GM19452 (cell line): ENCODE results near the gene SEMA3F.

Experiments
- ATAC-seq: cut with Tn5 transposase; IDR thresholded peaks from one replicate; pipeline ENCODE4 v1.9.1; 2021; ENCODE audit not compliant: unreplicated experiment

SEMA3F gene

GRCh38 chr3:50154840-50155490 is at the start of gene SEMA3F:
SEMA3F (plus strand) TSS chr3:50155324; CDS start chr3:50159623, 4,299 bp downstream.
- ATAC-seq = peak; percentile 68

- no peak for ATAC-seq
Measured at GRCh38 chr3:50111757-50112156, 43.4 kb upstream of the SEMA3F start.

DNA sequence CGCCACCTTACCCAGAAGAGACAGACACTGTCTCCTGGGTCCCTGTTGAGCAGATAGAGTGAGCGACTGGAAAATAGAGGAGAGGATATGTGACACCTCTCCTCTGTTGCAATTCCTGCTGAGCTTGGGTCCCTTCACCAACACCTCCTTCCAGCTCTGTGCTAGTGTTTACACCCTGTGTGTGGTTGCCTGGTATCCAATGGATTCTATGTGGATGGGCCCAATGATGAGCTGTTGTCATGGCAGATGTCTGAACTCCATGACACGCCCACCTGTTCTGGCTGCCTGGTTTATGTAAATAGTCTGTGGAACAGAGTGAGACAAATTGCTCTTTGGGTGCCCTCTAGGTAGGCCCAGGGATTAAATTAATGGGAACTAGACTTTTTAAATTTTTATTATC is 42.7 kb upstream of the SEMA3F start:
- no peak for ATAC-seq

GRCh38 chr3:50117120-50117519 is 38.0 kb upstream of the SEMA3F start:
- no peak for ATAC-seq

GRCh38 chr3:50118237-50118636 is 36.9 kb upstream of the SEMA3F start:
- no peak for ATAC-seq

DNA sequence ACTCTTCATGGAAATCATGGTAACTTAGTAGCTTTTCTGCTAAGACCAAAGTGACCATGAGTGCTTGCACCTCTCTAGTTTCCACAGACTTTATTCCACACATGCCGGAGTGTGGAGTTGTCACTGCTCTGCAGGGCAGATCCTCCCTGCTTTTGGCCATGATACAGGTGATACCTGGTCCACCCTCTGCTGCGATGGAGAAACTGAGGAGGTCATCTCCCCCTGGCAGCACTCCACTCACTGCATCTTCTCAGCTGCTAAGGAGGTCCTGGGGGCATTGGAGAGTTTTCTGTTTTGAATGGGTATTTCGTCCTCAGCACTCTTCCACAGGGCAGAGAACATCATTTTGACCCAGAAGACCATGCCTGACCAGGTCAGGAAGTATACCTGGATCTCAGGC is 35.3 kb upstream of the SEMA3F start:
- no peak for ATAC-seq

GRCh38 chr3:50120364-50121071 is 34.6 kb upstream of the SEMA3F start:
- ATAC-seq = no peak

GRCh38 chr3:50121072-50122032 is 33.8 kb upstream of the SEMA3F start:
- ATAC-seq = no peak

DNA sequence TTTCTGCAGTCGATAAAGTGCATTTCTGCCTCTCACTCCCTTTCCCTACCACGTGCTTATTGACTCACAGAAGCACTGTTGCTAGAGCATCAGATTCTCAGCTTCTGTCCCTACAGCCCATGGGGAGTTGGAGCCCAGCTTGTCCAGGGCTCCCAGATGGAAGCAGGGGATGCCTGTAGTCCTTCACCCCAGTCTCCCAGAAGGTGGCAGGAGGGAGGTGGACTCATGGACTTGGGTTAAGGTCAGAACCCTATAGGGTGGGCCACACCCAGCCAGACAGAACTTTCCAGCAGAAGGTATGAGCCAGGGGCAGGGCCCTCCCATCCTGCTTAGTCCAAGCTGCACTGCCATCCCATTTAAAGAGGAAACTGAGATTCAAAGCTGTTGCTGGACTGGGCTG is 33.1 kb upstream of the SEMA3F start:
- no peak for ATAC-seq

- no peak for ATAC-seq
Measured at GRCh38 chr3:50122661-50123391, 32.3 kb upstream of the SEMA3F start.

DNA sequence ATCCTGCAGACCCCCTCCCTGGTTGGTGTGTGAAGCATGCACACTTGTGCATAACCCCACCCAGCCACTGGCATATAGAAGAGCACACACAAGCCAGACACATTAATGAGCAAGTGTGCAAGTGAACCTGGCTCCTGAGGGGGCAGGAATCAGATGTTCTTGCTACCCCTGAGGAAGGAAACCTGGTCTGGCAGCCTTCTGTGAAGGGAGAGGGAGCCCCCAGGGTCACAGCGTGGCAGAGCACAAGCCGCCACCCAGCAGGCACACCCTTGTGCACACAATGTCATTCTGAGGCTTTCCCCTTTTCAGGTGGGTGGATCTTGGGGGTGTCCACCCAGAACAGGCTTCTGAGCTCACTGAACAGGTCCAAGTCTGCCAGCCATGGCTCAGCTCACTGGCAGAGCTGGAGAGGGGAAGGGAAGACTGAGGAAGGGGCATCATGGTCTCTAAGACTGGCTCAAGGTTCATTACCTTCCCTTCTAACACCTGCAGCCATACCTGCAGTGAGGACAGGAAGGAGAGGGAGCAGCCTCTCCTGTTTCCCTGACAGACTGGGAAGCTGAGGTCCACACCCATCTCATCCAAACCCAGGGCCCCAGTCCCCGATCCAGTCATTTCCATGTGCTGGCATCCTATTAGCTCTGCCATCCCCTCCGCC is 31.6 kb upstream of the SEMA3F start:
- no peak for ATAC-seq

DNA sequence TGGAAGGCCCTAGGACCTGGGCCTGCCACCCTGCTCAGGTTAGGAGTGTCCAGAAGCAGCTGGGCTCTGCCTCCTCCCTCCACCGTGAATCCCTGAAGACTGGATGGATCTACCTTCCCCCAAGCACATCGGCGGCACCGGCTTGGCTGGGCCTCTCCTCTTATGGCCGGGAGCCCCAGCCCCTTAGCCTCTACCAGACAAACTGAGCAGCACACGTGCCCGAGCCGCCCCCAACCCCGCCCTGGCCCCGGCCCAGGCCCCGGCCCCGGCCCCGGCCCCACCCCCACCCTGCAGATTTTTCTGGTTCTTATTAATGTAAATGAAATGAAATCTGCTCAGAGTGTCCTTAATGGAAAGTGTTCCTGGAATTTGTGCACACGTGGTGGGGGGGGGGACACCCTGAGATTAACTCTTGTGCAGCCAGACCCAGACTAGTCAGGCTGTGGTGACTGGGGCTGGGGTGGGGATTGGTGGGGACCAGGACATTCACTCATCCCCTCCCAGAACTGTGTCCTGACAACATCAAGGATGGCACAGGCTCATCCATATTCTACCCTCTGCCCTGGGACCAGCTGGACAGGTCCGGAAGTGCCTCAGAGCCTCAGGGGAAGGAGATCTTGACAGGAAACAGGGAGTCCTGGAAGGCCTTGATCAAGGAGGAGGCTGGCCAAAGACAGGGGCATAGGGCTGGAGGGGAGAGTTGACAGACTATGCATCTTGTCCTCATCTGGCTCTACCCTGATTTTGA is 30.9 kb upstream of the SEMA3F start:
- no peak for ATAC-seq

DNA sequence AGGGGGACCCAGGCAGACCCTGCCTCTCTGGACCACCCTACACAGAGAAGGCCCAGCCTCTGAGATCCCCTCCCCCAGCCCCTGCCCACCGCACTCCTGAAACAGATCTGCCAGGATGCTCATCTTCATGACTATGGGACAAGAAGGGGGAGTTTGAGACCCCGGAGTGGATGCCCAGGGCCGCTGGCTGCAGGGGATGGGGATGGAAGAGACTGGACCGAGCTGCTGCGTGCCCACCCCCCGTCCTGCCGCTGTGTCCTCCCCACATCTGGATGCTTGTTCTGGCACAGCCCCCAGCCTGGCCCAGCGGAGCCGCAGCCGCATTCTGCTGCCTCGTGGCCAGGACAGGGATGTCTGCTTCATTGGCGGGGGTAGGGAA is 30.3 kb upstream of the SEMA3F start:
- no peak for ATAC-seq

- ATAC-seq = no peak
Measured at GRCh38 chr3:50125541-50126286, 29.4 kb upstream of the SEMA3F start.

DNA sequence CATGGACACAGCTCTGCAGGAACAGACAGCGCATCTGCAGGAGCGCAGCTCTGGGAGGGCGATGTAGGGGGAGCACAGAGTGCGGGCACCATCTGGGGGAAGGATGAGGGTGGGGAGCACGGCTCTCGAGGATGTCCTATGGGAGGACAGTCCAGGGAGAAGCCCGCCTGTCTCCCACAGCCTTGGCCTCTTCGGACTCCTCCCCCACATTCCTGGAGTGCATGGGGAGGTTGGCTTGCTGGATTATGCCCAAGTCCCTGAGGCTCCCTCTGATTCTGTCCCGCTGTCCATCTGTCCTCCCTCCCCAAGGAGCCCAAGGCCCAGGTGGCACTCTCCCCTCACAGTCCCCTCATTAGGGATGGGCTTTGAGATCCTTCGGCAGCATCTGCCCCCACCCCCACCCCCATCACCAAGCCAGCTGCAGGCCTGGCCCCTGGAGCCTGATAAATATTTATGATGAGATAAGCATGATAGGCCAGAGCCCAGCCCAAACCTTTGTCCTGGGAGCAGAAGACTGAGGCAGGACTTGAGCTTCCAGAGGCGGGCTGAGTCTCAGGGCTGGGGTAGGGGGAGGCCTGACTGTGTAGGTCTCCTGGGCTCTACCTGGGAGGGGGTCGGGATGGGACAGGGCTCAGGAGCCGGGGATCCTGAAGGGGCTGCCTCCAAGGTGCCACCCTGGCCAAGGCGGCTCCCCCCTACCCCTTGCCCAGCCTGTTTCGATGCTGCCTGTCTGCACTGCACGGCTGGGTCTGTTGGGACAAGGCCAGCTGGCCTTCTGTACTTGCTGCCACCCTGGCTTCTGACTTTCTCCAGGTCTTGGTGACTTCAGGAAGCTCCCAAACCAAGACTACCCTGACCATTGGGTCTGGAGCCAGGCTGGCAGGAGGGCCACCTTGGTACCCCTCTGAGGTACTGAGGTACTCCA is 28.6 kb upstream of the SEMA3F start:
- ATAC-seq = no peak

- ATAC-seq = no peak
Measured at GRCh38 chr3:50127251-50127691, 27.9 kb upstream of the SEMA3F start.

DNA sequence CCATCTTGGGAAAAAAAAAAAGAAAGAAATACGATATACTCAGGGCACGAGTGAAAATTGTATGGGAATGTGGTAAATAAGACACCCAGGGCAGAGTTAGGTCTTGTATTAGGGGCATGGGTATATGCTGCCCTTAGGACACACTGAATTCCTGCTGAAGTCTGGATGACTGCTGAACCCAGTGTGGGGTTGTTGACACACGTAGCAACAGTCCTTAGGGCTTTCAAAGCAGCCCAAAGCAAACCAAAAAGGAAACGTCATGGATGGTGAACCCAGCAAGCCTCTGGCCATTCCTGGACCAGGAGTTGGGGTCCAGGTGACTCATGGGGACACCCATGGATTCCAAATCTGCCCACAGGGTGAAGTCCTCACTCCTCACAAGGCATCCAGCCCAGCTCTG is 27.1 kb upstream of the SEMA3F start:
- no peak for ATAC-seq

- ATAC-seq = no peak
Measured at GRCh38 chr3:50130436-50130835, 24.7 kb upstream of the SEMA3F start.
